ENCODE measurements around the gene SOX5. TPM values are rescaled to one million over a fixed set of nuclear protein-coding genes. Genes with fewer than 3 reads are reported as not detected.

Gene SOX5
- total RNA-seq, 3 donors from 2014 or later (not counting 1 experiment from before 2014, with no cell fraction given) = 0.80 to 0.95 TPM; not detected in 1

- TF ChIP-seq CTCF (IDR thresholded peaks at IDR 0.05) = no peak
- DNase-seq (no peak), ATAC-seq (no peak)
- peaks cover 9 to 15% of the 10 kb centered on the region in 2 donors for H3K9me3 Mint-ChIP-seq
- Histone ChIP-seq H3K27me3 (ENCODE audit: control insufficient read depth, insufficient read depth, low read length) (no peaks in the 10 kb centered on the region), H3K4me1 (ENCODE audit: control insufficient read depth, insufficient read depth, low read length) (no peaks in the 10 kb centered on the region), H3K36me3 (ENCODE audit: control insufficient read depth, insufficient read depth, low read length) (no peaks in the 10 kb centered on the region), H3K9me3 (ENCODE audit: control insufficient read depth, insufficient read depth, low read length) (no peaks in the 10 kb centered on the region), H3K4me3 (ENCODE audit: low read length) (no peak overlapping the region), H3K27ac (ENCODE audit: low read length) (no peak overlapping the region)
- no peaks in the 10 kb centered on the region for H3K4me1 Mint-ChIP-seq
- no peaks in the 10 kb centered on the region for H3K36me3 Mint-ChIP-seq
- no peaks in the 10 kb centered on the region for H3K27me3 Mint-ChIP-seq (ENCODE audit: low read depth in 2 of 2)
- H3K4me3 Mint-ChIP-seq = no peak overlapping the region
- intact Hi-C loops (cut with micrococcal nuclease) = no loop called here
- H3K27ac Mint-ChIP-seq = no peak overlapping the region
- no CpG with 5 or more reads among the region's 2 CpGs for WGBS (ENCODE audit: insufficient coverage)
Observed at GRCh38 chr12:23560611-23561010, 388.9 kb downstream of the SOX5 start.

- ATAC-seq = no peak
- Mint-ChIP-seq H3K9me3 (peaks cover 7 to 15% of the 10 kb centered on the region in 2 donors), H3K27ac (no peak overlapping the region), H3K4me1 (no peaks in the 10 kb centered on the region), H3K36me3 (no peaks in the 10 kb centered on the region), H3K4me3 (no peak overlapping the region), H3K27me3 (ENCODE audit: low read depth in 2 of 2) (no peaks in the 10 kb centered on the region)
- no peak for TF ChIP-seq CTCF (IDR thresholded peaks at IDR 0.05)
- intact Hi-C loops (cut with micrococcal nuclease) = no loop called here
- no peak for DNase-seq
- H3K27ac ChIP-seq (ENCODE audit: low read length) = no peak overlapping the region
- H3K27me3 ChIP-seq (ENCODE audit: control insufficient read depth, insufficient read depth, low read length) = no peaks in the 10 kb centered on the region
- WGBS (ENCODE audit: insufficient coverage) = no CpG with 5 or more reads among the region's 2 CpGs
- H3K36me3 ChIP-seq (ENCODE audit: control insufficient read depth, insufficient read depth, low read length) = no peaks in the 10 kb centered on the region
- H3K9me3 ChIP-seq (ENCODE audit: control insufficient read depth, insufficient read depth, low read length) = no peaks in the 10 kb centered on the region
- no peak overlapping the region for H3K4me3 ChIP-seq (ENCODE audit: low read length)
- no peaks in the 10 kb centered on the region for H3K4me1 ChIP-seq (ENCODE audit: control insufficient read depth, insufficient read depth, low read length)
Observed at GRCh38 chr12:23559268-23559753, 390.2 kb downstream of the SOX5 start.

GRCh38 chr12:23556661-23557060 lies 392.8 kb downstream of the SOX5 start:
- TF ChIP-seq CTCF (IDR thresholded peaks at IDR 0.05) = no peak
- 87% methylated on average over 4 of the region's 5 CpGs for WGBS (ENCODE audit: insufficient coverage)
- Histone ChIP-seq H3K9me3 (ENCODE audit: control insufficient read depth, insufficient read depth, low read length) (no peaks in the 10 kb centered on the region), H3K4me1 (ENCODE audit: control insufficient read depth, insufficient read depth, low read length) (no peaks in the 10 kb centered on the region), H3K27ac (ENCODE audit: low read length) (no peak overlapping the region), H3K4me3 (ENCODE audit: low read length) (no peak overlapping the region), H3K36me3 (ENCODE audit: control insufficient read depth, insufficient read depth, low read length) (no peaks in the 10 kb centered on the region), H3K27me3 (ENCODE audit: control insufficient read depth, insufficient read depth, low read length) (no peaks in the 10 kb centered on the region)
- Mint-ChIP-seq H3K4me3 (no peak overlapping the region), H3K9me3 (peaks cover 10 to 20% of the 10 kb centered on the region in 2 donors), H3K27ac (no peak overlapping the region), H3K36me3 (no peaks in the 10 kb centered on the region), H3K27me3 (ENCODE audit: low read depth in 2 of 2) (no peaks in the 10 kb centered on the region), H3K4me1 (no peaks in the 10 kb centered on the region)
- ATAC-seq = no peak
- no peak for DNase-seq
- intact Hi-C loops (cut with micrococcal nuclease) = no loop called here

- H3K27ac Mint-ChIP-seq = no peak overlapping the region
- H3K4me1 Mint-ChIP-seq = no peaks in the 10 kb centered on the region
- no peaks in the 10 kb centered on the region for H3K36me3 Mint-ChIP-seq
- no peaks in the 10 kb centered on the region for H3K4me1 ChIP-seq (ENCODE audit: control insufficient read depth, insufficient read depth, low read length)
- no peak overlapping the region for H3K4me3 ChIP-seq (ENCODE audit: low read length)
- WGBS (ENCODE audit: insufficient coverage) = 70% methylated on average over 2 of the region's 2 CpGs
- intact Hi-C loops (cut with micrococcal nuclease) = no loop called here
- no peak for TF ChIP-seq CTCF (IDR thresholded peaks at IDR 0.05)
- ATAC-seq = no peak
- H3K27ac ChIP-seq (ENCODE audit: low read length) = no peak overlapping the region
- no peaks in the 10 kb centered on the region for H3K27me3 ChIP-seq (ENCODE audit: control insufficient read depth, insufficient read depth, low read length)
- H3K9me3 Mint-ChIP-seq = peaks cover 10 to 16% of the 10 kb centered on the region in 2 donors
- H3K36me3 ChIP-seq (ENCODE audit: control insufficient read depth, insufficient read depth, low read length) = no peaks in the 10 kb centered on the region
- no peaks in the 10 kb centered on the region for H3K9me3 ChIP-seq (ENCODE audit: control insufficient read depth, insufficient read depth, low read length)
- H3K27me3 Mint-ChIP-seq (ENCODE audit: low read depth in 2 of 2) = no peaks in the 10 kb centered on the region
- no peak for DNase-seq
- no peak overlapping the region for H3K4me3 Mint-ChIP-seq
Observed at GRCh38 chr12:23555825-23556207, 393.7 kb downstream of the SOX5 start.

All from natural killer cell (primary cell).